Hepatocyte (in vitro differentiated cells): ENCODE data around the gene OSBPL2. TPM values are rescaled to one million over a fixed set of nuclear protein-coding genes. Genes with fewer than 3 reads are reported as not detected.

ENCODE experiments used
- DNase-seq: peaks from one replicate; pipeline ENCODE4 v3.0.0-alpha.2; 2016; ENCODE audit warnings: low spot score
- H2AFZ ChIP-seq: fragments of 200-600 bp; sonication (generic); 2 replicates; pipeline ENCODE4 v1.6.0; 2016; ENCODE audit warnings: antibody characterized with exemption, mild to moderate bottlenecking
- H3K27ac ChIP-seq: fragments of 200-600 bp; sonication (generic); 2 replicates; pipeline ENCODE4 v1.5.1; 2016; ENCODE audit warnings: mild to moderate bottlenecking
- H3K27me3 ChIP-seq: fragments of 200-600 bp; sonication (generic); 2 replicates; pipeline ENCODE4 v1.6.1; 2016
- H3K36me3 ChIP-seq: fragments of 200-600 bp; sonication (generic); replicated peaks from 2 replicates; pipeline ENCODE4 v1.5.1; 2016; ENCODE audit warnings: low read depth; ENCODE audit not compliant: insufficient read depth
- H3K4me1 ChIP-seq: fragments of 200-600 bp; sonication (generic); 2 replicates; pipeline ENCODE4 v1.5.1; 2016; ENCODE audit warnings: mild to moderate bottlenecking, moderate library complexity; ENCODE audit not compliant: insufficient read depth
- H3K4me2 ChIP-seq: fragments of 200-600 bp; sonication (generic); 2 replicates; pipeline ENCODE4 v1.6.0; 2016
- H3K4me3 ChIP-seq: fragments of 200-600 bp; sonication (generic); 2 replicates; pipeline ENCODE4 v1.5.1; 2016; ENCODE audit warnings: mild to moderate bottlenecking
- H3K79me2 ChIP-seq: fragments of 200-600 bp; sonication (generic); 2 replicates; pipeline ENCODE4 v1.6.0; 2017; ENCODE audit warnings: mild to moderate bottlenecking
- H3K9me2 ChIP-seq: fragments of 200-600 bp; sonication (generic); replicated peaks from 2 replicates; pipeline ENCODE4 v1.6.0; 2017; ENCODE audit warnings: mild to moderate bottlenecking; ENCODE audit not compliant: insufficient read depth
- H3K9me3 ChIP-seq: fragments of 200-600 bp; sonication (generic); 2 replicates; pipeline ENCODE4 v1.5.1; 2016; ENCODE audit warnings: low read depth, mild to moderate bottlenecking
- H4K20me1 ChIP-seq: fragments of 200-600 bp; sonication (generic); 2 replicates; pipeline ENCODE4 v1.6.0; 2016; ENCODE audit warnings: mild to moderate bottlenecking; ENCODE audit not compliant: insufficient read depth, poor library complexity, severe bottlenecking
- EZH2 ChIP-seq: fragments of 200-600 bp; sonication (generic); IDR thresholded peaks from 2 replicates; pipeline ENCODE4 v1.6.1; 2016; ENCODE audit warnings: antibody characterized with exemption, mild to moderate bottlenecking, borderline replicate concordance
- EZH2phosphoT487 ChIP-seq: fragments of 200-600 bp; sonication (generic); IDR thresholded peaks from one replicate; pipeline ENCODE4 v1.6.1; 2018; ENCODE audit warnings: antibody characterized with exemption, mild to moderate bottlenecking, low read depth, moderate library complexity; ENCODE audit not compliant: unreplicated experiment, severe bottlenecking
- WGBS: methylation state at CpG from one replicate; pipeline ENCODE4 v1.1.6; 2016; ENCODE audit warnings: low lambda C conversion rate; ENCODE audit errors: missing lambda C conversion rate; 5-methylcytosine and 5-hydroxymethylcytosine counted together
- polyA plus RNA-seq: library from polyadenylated mRNA; unstranded; fragments of >200 nt; fragmentation: Nextera tagmentation; extraction: Ambion mirVana; gene quantifications from 2 replicates; pipeline ENCODE4 v1.2.1, GENCODE V29; 2016
- total RNA-seq: library from RNA; depleted of rRNA; stranded (reverse); fragments of >200 nt; gene quantifications from 2 replicates; pipeline ENCODE4 v1.2.3, GENCODE V29; 2014
- TF ChIP-seq, protein P1 (sequence below): fragments of 200-600 bp; sonication (generic); IDR thresholded peaks from 2 replicates; pipeline ENCODE4 v1.5.1; 2016; ENCODE audit warnings: antibody characterized with exemption, mild to moderate bottlenecking; ENCODE audit not compliant: poor library complexity

The OSBPL2 gene
- total and polyA plus RNA-seq, 2 experiments from 2014 or later, result 40.5 to 45.9 TPM

DNA sequence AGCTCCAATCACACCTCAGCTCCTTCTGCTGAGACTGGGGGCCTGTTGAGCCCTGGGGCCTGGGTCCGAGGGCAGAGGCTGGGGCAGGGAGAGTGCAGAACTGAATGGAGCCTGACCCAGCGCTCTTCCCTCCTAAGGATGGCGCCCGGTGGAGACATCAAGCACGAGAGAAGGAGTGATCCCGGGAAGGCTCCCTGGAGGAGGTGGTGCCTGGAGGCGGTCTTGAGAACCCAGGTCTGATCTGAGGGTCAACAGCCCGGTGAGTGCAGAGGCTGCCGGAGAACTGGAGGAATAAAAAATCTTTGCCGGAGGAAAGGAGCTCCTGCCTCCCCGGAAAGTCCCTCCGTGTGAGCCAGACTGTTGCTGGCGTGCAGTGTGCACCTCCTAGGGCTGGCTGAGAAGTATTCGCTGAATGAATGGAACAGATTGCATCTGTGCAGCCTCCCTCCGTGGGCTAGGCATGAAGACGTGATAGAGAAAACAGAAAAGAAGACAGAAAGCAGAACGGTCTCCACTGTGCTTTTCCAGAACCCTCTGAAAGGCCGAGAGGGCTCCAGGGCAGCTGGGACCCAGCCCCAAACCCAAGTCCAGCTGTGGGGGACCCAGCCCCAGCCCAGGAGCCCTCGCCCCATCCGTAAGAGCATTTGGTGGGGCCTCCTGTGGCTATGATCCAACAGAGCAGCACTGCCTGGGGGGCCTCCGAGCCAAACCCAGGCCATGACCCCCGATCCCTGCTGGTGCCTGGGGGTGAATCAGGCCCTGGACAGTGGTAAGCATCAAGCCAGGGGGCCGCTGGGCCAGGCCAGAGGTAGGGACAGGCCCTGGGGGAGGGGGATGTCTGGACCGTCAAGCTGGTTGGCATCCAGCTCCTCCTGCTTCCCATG, 11.4 kb upstream of the OSBPL2 start:
- no peak for TF ChIP-seq EZH2phosphoT487
- TF ChIP-seq, protein P1, sequence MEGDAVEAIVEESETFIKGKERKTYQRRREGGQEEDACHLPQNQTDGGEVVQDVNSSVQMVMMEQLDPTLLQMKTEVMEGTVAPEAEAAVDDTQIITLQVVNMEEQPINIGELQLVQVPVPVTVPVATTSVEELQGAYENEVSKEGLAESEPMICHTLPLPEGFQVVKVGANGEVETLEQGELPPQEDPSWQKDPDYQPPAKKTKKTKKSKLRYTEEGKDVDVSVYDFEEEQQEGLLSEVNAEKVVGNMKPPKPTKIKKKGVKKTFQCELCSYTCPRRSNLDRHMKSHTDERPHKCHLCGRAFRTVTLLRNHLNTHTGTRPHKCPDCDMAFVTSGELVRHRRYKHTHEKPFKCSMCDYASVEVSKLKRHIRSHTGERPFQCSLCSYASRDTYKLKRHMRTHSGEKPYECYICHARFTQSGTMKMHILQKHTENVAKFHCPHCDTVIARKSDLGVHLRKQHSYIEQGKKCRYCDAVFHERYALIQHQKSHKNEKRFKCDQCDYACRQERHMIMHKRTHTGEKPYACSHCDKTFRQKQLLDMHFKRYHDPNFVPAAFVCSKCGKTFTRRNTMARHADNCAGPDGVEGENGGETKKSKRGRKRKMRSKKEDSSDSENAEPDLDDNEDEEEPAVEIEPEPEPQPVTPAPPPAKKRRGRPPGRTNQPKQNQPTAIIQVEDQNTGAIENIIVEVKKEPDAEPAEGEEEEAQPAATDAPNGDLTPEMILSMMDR, result no peak
- TF ChIP-seq EZH2, result no peak
- Histone ChIP-seq H3K4me1 (no peaks in the 10 kb centered on the region), H3K4me2 (no peak overlapping the region), H3K36me3 (no peaks in the 10 kb centered on the region), H3K9me3 (no peaks in the 10 kb centered on the region), H2AFZ (no peak overlapping the region), H3K79me2 (no peaks in the 10 kb centered on the region), H3K27ac (no peak overlapping the region), H3K9me2 (no peaks in the 10 kb centered on the region), H4K20me1 (no peaks in the 10 kb centered on the region), H3K27me3 (peaks cover 26% of the 10 kb centered on the region), H3K4me3 (no peak overlapping the region)
- WGBS, result 82% methylated on average over 23 of the region's 24 CpGs
- DNase-seq, result no peak

GRCh38 chr20:62227591-62227976, 10.7 kb upstream of the OSBPL2 start:
- no peak overlapping the region for H3K4me3 ChIP-seq
- H3K9me3 ChIP-seq, result no peaks in the 10 kb centered on the region
- WGBS, result 84% methylated on average over 9 of the region's 10 CpGs
- DNase-seq, result no peak
- H2AFZ ChIP-seq, result no peak overlapping the region
- no peaks in the 10 kb centered on the region for H3K36me3 ChIP-seq
- H3K9me2 ChIP-seq, result no peaks in the 10 kb centered on the region
- no peaks in the 10 kb centered on the region for H3K79me2 ChIP-seq
- no peak for TF ChIP-seq EZH2
- TF ChIP-seq EZH2phosphoT487, result no peak
- TF ChIP-seq, protein P1, result no peak
- H3K4me2 ChIP-seq, result no peak overlapping the region
- H4K20me1 ChIP-seq, result no peaks in the 10 kb centered on the region
- peaks cover 21% of the 10 kb centered on the region for H3K27me3 ChIP-seq
- no peaks in the 10 kb centered on the region for H3K4me1 ChIP-seq
- no peak overlapping the region for H3K27ac ChIP-seq

- Histone ChIP-seq H4K20me1 (no peaks in the 10 kb centered on the region), H3K9me3 (no peaks in the 10 kb centered on the region), H3K27ac (no peak overlapping the region), H3K4me3 (no peak overlapping the region), H3K36me3 (no peaks in the 10 kb centered on the region), H3K4me1 (no peaks in the 10 kb centered on the region), H3K4me2 (no peak overlapping the region), H2AFZ (no peak overlapping the region), H3K27me3 (peaks cover 17% of the 10 kb centered on the region), H3K9me2 (no peaks in the 10 kb centered on the region), H3K79me2 (no peaks in the 10 kb centered on the region)
- no peak for DNase-seq
- WGBS, result 77% methylated on average over 33 of the region's 37 CpGs
- TF ChIP-seq EZH2phosphoT487, result no peak
- TF ChIP-seq, protein P1, result no peak
- TF ChIP-seq EZH2, result no peak
These were observed 10.1 kb upstream of the OSBPL2 start for GRCh38 chr20:62227977-62228958.
